NCI-H2196 (cell line): Measurements from ENCODE around the gene APOE.
"Not testable (repeated sequence)": the region's sequence is repeated elsewhere in the genome, so short reads cannot be mapped to it uniquely, and the experiment has no call there.

ENCODE experiments used
- DNase-seq: peaks from one replicate; lab custom pipeline; 2025; ENCODE audit not compliant: unreplicated experiment; lab: John Stamatoyannopoulos, UW

Gene APOE

GRCh38 chr19:44905437-44906160 lies at the start of gene APOE:
Gene APOE (plus strand): TSS chr19:44905796. CDS start chr19:44906625, 829 bp downstream.
- DNase-seq, result no peak

- no peak for DNase-seq
These were observed 49.0 kb upstream of the APOE start for GRCh38 chr19:44856421-44857083.

- no peak for DNase-seq
These were observed 47.8 kb upstream of the APOE start for GRCh38 chr19:44857837-44858236.

- not testable (repeated sequence) for DNase-seq
These were observed 44.0 kb upstream of the APOE start for GRCh38 chr19:44861576-44861975.

- DNase-seq, result no peak
These were observed 41.6 kb upstream of the APOE start for GRCh38 chr19:44863990-44864389.

GRCh38 chr19:44865196-44865767 lies 40.3 kb upstream of the APOE start:
- no peak for DNase-seq

- peak; percentile 10 for DNase-seq
These were observed 38.9 kb upstream of the APOE start for GRCh38 chr19:44866664-44867063.

GRCh38 chr19:44867578-44867977 lies 38.0 kb upstream of the APOE start:
- DNase-seq, result no peak

- no peak for DNase-seq
These were observed 35.7 kb upstream of the APOE start for GRCh38 chr19:44869733-44870470.

GRCh38 chr19:44871809-44872208 lies 33.8 kb upstream of the APOE start:
- DNase-seq, result no peak

GRCh38 chr19:44872661-44873060 lies 32.9 kb upstream of the APOE start:
- no peak for DNase-seq

- no peak for DNase-seq
These were observed 31.3 kb upstream of the APOE start for GRCh38 chr19:44874317-44874716.

- no peak for DNase-seq
These were observed 29.7 kb upstream of the APOE start for GRCh38 chr19:44875666-44876451.

GRCh38 chr19:44876930-44877535 lies 28.6 kb upstream of the APOE start:
- peak; percentile 76 for DNase-seq

- DNase-seq, result no peak
These were observed 27.3 kb upstream of the APOE start for GRCh38 chr19:44878120-44878865.

GRCh38 chr19:44879309-44880065 lies 26.1 kb upstream of the APOE start:
- no peak for DNase-seq

GRCh38 chr19:44882063-44882462 lies 23.5 kb upstream of the APOE start:
- no peak for DNase-seq

GRCh38 chr19:44882619-44883397 lies 22.8 kb upstream of the APOE start:
- DNase-seq, result not testable (repeated sequence)
